GM04504 (cell line): ENCODE results near the gene SLC30A2.

Experiments used
- DNase-seq: peaks from one replicate; pipeline ENCODE4 v3.0.0-alpha.2; 2012; ENCODE audit warnings: low read depth

Gene SLC30A2

GRCh38 chr1:25996966-25997827 lies 48.7 kb downstream of the SLC30A2 start:
- DNase-seq = no peak

- no peak for DNase-seq
Observed at GRCh38 chr1:25994402-25995150, 51.3 kb downstream of the SLC30A2 start.

- no peak for DNase-seq
Observed at GRCh38 chr1:25993197-25993951, 52.5 kb downstream of the SLC30A2 start.

GRCh38 chr1:25992689-25993171 lies 53.2 kb downstream of the SLC30A2 start:
- no peak for DNase-seq

GRCh38 chr1:25991937-25992688 lies 53.8 kb downstream of the SLC30A2 start:
- DNase-seq = no peak

- no peak for DNase-seq
Observed at GRCh38 chr1:25990702-25991395, 55.1 kb downstream of the SLC30A2 start.

GRCh38 chr1:25990251-25990650 lies 55.7 kb downstream of the SLC30A2 start:
- no peak for DNase-seq

- DNase-seq = no peak
Observed at GRCh38 chr1:25989440-25990234, 56.3 kb downstream of the SLC30A2 start.

- DNase-seq = no peak
Observed at GRCh38 chr1:25987951-25988350, 58.0 kb downstream of the SLC30A2 start.
